NCI-H1092 (cell line): Measurements from ENCODE around the gene DNAJC17.

Source experiments
- DNase-seq: peaks from one replicate; lab custom pipeline; 2025; lab: John Stamatoyannopoulos, UW

Gene DNAJC17

DNA sequence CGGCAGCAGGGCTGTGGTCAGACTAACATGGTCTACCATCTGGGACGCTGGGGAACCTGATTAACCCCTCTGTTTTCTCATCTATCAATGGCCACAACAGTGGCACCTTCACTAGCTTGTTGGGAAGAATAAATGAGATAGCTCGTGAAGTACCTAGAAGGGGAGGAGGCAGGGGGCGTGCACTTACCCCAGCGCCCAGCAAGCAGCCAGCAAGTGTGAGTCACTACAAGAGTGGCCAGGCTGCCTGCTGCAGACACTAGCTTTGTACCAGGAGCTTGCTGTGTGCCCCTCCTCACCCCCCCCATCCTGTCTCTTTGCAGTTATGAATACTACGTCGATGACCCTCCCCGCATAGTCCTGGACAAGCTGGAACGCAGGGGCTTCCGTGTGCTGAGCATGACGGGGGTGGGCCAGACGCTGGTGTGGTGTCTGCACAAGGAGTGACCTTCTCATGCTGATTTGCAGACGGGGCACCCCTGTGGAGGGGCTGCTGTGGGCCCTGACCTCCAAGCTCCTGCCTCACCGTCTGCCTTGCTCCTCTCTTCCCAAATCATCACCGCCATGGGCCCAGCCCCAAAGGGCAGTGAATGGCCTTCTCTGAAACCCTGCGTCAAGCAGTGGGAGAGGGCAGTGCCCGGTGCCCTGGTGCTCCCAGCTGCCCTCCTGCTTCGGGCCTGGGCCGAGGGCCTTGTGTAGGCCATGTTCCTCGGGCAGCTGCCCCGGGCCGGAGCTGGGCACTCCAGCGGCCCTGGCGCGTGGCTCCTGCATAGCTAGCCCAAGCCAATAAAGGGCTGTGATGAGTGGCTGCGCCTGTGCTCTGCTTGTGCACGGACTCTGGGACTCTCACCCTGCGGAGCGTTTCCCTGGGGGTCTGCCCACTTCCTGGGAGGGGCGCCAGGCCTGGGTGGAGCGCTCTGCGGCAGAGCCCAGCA lies 40.1 kb downstream of the DNAJC17 start:
- DNase-seq = no peak

DNA sequence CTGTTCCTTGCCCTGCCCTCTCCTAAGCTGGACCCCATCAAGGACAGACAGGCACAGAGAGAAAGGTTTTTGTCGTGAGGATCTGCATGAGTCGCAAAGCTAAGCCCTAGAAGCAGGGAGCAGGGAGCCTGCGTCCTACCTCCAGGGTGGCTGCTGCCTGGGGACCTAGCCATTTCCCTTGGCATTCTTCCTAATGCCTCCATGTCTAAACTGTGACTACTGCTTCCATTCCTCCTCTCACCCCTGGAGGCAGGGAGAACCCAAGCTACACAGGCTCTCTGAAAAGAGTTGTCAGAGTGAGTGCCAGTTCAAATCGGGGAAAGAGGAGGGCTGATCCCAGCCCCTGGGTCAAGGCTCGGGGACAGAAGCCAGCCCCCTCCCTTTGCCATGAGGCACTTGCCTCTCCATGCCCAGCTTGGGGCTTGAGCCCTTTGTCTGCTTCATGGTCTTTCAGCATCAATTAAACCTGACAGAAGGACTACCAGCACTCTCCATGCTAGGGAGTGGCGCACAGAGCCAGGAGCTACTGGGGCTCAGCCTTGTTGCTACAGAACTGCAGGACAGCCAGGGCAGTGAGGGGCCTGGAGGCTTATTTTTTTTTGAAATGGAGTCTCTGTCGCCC lies 41.0 kb downstream of the DNAJC17 start:
- no peak for DNase-seq

DNA sequence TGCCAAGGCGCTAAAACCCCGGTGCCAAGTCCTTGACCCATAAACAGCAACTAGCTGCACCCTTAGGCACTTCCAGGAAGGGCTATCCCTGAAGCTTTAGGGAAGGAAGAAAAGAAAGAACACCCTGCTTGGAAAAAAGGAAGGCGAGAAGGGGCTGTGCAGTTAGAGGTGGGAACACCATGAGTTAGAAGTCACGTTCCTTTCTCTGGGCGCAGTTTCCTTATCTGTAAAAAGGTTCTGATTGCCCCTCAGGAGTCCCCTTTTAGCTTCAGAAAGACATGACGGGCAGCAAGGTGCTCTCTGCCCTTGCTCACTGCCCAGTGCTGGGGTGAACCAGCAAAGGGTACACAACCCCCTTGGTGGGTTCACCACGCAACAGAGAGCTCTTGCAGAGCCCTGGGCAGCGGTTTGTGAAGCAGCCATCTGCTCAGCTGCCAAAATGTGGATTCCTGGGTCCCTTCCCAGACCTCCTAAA lies 42.6 kb downstream of the DNAJC17 start:
- DNase-seq = no peak

DNA sequence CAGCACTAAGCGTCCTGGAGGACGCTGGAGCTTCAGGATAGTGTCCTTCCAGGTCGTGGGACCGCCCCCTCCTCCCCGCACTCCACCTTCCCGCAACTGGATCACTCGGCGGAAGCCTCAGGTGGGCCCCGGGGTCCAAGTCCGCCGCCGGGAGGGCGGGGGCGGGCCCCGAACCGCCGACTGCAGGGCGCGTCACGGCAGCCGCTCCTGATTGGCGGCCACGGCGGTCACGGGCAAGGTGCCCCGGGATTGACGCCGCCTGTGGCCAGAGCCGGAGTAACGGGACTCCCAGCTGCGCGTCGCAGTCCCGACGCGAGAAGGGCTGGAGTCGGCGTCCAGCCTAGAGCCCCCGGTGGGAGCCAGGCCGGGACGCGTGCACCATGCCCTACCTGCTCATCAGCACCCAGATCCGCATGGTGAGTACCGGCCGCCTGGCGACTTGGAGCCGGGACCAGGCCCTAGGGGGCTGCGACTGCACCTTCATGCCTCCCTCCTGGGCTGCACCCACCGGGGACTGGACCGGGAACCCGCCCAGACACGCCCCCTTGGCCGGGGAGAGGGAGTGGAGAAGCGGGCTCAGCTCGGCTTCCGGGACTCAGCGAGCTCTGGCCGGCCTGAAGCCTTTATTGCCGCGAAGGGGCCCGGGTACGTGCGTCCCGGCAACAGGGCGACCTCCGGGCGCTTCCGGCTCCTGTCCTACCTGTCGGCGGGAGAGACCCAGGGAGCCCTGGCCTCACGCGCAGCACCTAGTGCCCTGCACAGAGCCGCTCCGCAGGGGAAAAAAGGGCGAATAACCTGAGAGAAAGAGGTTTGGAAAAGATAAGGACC lies 43.3 kb downstream of the DNAJC17 start, which contains the start of gene GCHFR:
TSS of gene GCHFR (plus strand) at position 268 of the 828 bp plus-strand sequence. CDS start at position 381, 113 bp downstream.
- DNase-seq = no peak

DNA sequence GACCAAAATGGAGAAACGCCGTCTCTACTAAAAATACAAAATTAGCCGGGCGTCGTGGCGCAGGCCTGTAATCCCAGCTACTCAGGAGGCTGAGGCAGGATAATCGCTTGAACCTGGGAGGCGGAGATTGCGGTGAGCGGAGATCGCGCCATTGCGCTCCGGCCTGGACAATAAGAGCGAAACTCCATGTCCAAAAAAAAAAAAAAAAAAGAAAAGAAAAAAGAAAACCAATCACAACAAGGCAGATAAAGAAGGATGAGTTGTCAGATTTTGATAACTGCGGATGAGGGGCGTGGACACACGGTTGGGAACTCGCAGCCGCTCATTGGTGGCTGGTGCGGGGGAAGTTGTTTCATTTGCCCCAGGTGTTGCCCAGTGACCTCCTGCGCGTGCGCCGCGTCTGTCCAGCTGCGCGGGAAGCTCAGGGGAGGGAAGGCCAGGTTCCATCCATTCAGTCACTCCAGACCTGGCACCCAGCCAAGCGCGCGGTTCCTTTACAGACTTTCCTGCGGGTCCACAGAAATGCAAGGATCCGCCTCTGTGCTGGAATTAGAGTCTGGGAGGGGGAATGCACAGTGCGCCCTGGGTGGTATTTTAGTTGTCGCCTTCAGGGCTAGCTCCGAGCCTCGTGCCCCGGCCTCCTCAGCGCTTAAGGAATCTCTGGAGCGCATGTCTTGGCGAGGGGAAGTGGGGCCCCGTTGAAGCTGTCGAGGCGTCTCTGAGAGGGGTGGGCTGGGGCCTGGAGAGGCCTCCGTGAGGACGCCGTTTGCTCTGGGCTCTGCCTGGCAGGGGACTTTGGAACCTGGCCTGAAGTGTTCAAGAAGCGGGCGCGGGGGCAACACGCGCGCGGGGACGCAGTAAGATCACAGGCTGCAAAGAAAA lies 44.1 kb downstream of the DNAJC17 start:
- DNase-seq = peak; percentile 34

DNA sequence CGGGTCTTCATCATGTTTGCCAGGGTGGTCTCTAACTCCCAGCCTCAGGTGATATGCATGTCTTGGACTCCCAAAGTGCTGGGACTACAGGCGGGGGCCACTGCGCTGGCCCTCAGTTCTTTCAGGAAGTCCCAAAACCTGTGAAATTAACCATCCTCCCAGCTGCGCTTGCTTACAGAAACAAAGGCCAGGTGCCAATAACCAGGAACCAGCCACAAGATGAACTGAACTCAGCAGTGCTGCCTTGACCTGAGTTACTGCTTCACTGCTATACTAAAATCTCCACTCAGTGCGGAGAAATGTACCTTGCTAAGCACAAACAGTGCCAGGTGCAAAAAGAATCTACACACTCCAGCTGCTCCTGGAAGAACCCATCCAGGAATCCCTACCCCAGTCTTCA lies 47.3 kb downstream of the DNAJC17 start:
- DNase-seq = no peak

DNA sequence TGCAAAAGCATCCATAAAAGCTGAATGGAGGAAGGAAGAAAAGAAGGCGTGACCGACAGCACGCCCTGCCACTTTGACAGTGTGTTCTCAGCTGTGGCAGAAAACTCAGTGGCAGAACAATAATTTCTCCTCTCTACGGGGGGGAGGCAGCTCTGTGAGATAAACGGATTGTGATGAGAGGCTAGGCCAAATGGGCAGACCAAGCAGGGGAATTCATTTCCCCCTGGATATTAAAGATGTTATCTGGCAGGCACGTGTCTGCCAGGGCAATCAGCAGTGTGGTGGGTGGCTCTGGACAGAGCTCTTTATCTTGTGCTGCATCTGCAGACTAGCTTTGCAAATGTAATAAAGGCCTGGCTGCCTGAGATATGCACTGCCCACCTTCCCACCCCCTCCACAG lies 50.3 kb downstream of the DNAJC17 start:
- no peak for DNase-seq

DNA sequence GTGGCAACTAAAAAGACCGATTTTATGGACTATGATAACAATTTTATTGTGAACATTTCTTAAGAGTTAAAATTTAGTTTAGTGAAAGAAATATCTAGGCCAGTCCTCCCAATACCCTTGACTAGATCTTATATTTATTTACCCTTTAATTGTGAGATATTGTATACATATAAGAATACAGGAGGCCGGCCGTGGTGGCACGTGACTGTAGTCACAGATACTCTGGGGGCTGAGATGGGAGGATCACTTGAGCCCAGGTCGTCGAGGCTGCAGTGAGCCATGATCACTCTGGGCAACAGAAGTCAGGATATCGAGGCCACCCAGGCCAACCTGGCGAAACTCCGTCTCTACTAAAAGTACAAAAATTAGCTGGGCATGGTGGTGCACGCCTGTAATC lies 51.5 kb downstream of the DNAJC17 start:
- no peak for DNase-seq

DNA sequence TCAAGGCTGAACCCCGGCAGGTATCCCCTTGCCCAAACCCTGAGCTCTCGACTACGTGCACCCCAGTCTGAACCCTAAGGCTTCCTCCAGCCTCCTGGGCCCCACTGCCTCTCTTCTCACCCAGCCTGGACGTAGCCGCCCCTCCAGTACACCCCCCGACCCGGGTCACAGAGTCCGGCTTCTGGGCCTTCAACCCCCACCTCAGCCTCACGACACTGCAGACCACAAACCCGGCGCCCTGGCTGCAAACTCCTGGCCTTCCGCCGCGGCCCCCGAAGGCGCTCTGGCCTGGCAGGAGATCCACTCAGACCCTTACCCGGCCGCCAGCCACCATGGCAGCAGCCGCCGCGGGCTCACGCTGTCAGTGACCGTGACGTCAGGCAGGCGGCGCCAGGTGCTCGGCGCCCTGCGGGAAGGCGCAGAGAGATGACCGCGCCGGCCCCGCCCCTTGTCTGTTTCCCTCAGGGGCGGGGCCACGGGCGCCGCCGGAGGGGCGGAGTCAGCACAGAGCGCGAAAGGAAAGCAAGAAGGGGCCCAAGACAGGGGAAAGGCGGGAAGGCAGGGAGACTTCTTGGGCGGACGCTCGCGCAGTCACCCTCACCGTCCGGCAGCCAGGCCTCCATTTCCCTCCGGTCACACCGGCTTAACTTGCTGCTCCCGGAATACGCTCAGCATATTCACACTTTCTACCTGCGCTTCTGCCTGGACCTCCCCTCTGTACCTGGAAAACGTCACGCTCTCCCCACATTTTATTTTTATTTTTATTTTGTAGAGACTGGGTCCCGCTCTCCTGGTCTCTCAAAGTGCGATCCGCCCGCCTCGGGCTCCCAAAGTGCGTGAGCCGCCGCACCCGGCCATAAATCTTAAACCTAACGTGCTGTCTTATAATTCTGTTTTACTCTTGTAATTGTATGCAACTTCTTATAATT lies 52.1 kb downstream of the DNAJC17 start, which contains the start of gene RMDN3:
TSS of gene RMDN3 (minus strand) at position 372 of the 929 bp plus-strand sequence. CDS start 471 bp downstream, outside the sequence.
- DNase-seq = peak; percentile 81

DNA sequence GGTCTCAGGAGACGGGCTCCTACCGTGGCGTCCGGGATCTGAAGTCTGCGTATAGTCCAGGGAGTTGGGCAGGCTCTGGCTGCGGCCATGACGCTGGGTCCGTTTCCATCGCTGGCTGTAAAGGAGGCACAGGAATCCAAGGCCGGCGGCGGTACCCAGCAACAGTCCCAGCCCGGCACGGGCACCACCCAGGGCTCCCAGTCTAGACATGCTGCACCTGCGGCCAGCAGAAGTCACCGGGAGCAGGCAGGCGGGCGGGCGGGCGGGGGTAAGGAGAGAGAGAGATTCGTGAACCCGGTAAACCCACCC lies 52.7 kb downstream of the DNAJC17 start:
- DNase-seq = no peak

DNA sequence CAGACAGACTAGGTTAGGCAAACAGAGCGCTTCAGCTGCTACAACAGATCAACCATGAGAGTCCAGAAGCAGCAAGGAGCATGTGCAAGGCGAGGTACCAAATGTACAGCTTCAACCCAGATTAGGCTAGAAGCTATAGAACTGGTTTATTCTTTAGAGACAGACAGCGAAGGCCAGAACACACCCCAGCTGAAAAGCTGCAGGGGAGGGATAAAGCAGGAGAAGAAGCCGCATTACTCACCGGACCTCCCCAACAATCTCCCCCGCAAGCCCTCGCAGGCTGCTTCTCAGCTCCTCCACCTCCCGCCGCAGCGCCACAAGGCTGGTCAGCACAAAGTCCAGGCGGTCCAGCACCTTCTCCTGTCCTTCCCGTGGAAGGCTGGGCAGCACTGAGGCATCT lies 55.5 kb downstream of the DNAJC17 start:
- no peak for DNase-seq

DNA sequence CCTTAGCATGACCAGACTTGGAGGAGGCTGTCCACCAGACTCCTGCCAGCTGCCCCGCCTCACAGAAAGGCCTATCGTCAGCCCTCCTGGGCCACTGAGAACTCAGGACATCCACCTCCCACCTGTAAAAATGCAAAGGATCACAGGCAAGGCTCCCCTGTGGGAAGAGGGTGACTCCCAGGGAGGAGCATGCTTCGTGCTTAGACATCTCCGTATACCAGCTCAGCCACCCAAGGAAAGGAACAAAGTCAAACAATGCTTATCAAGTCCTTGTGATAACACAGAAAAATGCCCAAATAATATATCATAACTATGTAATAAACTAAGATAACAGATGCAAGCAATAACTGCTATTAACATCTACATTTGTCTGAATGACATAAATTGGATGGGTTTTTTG lies 56.4 kb downstream of the DNAJC17 start:
- DNase-seq = no peak

DNA sequence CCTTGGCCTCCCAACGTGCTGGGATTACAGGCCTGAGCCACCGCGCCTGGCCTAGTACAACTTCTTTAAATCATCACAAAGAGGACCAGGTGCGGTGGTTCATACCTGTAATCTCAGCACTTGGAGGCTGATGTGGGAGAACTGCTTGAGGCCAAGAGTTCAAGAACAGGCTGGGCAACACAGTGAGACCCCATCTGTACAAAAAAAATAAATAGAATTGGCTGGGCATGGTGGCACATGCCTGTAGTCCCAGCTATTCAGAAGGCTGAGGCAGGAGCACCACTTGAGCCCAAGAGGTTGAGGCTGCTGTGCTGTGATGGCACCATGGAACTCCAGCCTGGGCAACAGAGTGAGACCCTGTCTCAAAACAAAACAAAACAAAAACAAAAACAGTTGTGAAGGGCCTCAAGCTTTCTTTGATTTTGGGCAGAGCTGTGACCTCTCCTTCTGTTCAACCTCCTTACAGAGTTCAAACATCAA lies 58.1 kb downstream of the DNAJC17 start:
- DNase-seq = no peak

DNA sequence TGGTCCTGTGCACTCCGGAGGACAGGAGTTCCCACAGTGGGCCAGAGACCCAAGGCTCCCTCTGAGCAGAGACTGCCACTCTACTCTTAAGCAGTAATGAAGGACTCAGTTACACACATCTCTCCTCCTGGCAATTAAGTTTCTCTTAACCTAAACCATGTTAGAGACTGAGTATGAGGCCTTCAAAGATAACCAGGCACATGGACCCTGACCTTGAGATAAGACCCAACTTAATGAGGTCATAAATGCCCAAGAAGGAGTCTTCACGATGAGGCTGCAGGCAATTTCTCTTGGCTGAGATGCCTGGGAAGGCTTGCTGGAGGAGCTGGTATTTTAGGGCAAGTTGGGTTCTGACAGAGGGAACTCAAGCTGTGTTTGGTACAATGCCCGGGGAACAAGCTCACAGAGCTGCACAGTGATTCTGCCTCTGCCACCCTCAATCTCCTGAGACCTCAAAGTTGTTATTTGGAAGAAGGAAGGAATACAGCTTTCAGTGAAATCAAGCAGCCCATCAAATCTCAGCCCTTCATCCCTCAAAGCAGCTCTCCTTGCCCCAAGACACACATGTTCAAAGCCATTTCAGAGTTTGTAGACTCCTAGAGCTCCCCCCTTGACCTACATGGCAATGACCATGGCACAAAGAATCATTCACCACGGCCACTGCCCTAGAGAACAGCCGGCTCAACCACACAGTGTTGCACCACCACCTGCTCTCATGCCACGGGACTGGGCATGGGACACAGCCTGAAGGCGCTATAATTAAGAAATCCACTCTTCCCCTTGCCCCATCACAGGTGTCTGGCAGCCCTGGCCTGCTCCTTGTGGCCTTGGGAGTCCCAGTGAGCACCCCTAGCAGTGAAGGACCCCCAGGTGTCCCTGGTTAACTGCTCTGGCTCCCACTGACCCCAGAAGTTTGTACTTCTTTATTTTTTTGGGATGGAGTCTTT lies 59.3 kb downstream of the DNAJC17 start:
- DNase-seq = no peak

DNA sequence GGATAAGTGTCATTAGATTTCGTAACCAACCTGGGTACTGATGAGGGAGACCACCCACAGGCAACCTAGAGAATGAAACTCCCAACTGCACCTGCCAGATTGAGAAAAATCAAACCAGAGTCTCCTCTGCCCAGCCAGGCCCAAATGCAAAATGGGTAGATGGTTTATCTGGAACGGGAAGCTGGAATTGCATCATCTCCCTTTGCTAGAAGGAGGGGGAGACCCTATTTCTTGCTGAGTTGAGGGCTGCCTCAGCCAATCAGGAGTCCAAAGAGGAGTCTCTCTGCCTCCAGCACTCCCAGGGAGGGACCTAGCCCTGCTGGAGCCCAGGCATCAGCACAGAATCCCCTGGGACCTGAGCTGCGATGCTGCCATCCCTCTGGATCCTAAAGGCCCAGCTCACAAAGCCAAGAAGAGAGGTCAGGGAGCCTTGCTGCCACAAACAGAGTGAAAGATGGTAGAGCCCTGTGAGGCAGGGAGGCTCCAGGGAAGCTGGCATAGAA lies 60.3 kb downstream of the DNAJC17 start:
- no peak for DNase-seq

DNA sequence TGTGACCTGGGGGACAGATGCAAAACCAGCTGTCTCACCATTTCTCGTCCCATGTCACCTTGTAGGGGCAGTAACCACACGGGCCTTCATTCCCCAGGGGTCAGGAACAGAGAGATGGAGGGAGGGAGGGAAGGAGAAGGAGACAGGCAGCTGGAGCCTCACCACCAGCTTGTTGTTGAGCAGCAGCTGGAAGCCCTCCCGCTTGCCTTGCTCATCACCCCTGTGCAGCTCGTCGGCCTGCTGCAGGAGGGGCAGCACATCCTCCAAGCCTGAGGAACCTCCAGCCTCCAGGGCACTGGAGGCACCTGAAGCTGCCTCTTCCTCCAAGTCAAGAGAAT lies 62.5 kb downstream of the DNAJC17 start:
- no peak for DNase-seq

DNA sequence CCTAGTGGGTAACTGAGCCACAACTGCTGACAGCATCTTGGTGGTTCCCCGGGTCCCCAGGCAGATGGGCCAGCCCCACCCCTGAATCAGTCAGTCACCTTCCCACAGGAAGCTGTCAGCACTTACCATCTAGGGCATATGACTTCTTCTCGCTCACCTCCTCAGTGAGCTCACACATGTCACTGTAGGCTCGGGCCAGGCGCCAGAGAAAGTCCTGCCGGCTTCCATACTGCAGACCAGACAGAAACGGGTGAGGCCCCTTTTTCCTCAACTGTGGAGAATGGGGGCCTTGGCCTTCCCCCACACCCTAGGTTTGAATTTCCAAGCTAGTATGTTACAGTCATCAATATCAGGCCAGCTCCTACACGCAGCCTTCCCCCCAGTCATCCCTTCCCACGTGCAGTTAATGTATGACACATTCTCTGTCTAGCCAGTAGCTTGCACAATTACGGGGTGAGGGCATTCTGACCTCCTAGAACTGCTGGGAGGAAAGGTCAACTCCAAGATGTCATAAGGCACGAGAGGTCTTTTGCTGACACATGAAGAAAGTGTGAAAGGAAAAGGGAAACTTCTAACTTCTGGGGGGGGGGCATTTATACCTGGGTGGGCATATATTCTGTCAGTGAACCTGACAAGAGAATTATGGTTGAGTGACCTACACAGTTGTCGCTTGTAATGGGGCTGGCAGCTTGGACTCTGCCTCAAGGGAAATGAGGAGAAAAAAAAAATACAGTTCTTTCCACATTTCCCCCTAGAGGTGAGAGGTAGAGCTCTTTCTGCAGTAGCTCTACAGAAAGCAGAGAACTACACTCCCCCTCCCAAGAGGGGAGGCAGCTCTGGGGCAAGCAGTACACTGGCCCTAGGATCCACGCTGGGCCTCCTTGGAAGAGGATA lies 63.1 kb downstream of the DNAJC17 start:
- no peak for DNase-seq

DNA sequence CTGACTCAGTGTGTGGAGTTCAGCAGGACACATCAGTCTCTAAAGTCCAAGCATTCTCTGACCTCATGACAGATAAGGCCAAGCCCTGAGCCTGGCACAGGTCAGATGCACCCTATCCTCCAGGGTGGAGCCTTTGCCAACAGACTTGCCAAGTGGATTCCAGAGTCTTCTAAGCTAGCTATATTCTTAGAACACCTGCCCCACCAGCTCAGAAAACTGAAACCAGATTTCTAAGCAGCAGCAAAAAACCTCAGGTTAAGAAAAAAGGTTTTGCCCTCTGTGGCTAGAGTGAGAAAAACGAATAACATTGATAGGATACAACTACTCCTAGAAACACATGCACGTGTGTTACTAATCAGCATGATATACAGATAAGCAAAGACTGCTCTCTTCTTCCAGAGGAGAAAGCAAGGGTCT lies 63.8 kb downstream of the DNAJC17 start:
- DNase-seq = no peak
